HepG2 (cell line): Measurements from ENCODE around the gene OVOL2. TPM values are rescaled to one million over a fixed set of nuclear protein-coding genes. Genes with fewer than 3 reads are reported as not detected.
A peak's percentile ranks its signal among the peaks of the same experiment; 100 is the strongest.
"Not testable (repeated sequence)": the region's sequence is repeated elsewhere in the genome, so short reads cannot be mapped to it uniquely, and the experiment has no call there.

Experiments
- ATAC-seq: fragments of 200-7000 bp; cut with Tn5 transposase; 3 replicates; pipeline ENCODE4 v1.9.1; 2020; ENCODE audit warnings: mild to moderate bottlenecking, moderate library complexity
- BruUV-seq: library from RNA; stranded (reverse); fragments of 400-500 nt; replicated peaks from 2 replicates; lab custom pipeline; 2021; lab: Mats Ljungman, UMichigan
- CTCF ChIA-PET: fragments of 300-600 bp; formaldehyde crosslinking; extraction: SDS; loops from one replicate; lab custom pipeline; 2021; ENCODE audit warnings: low total read pairs, inconsistent platforms, low intra/inter-chr PET ratio; lab: Yijun Ruan, JAX
- POLR2A ChIA-PET: fragments of 350-600 bp; sonication (Branson Sonifier 250); formaldehyde crosslinking; loops from one replicate; lab custom pipeline; 2020; ENCODE audit warnings: antibody characterized with exemption, inconsistent platforms; lab: Yijun Ruan, JAX
- DNase-seq: peaks from one replicate; pipeline ENCODE4 v3.0.0-alpha.2; 2015; ENCODE audit warnings: low spot score
- FAIRE-seq: peaks from 3 replicates; lab custom pipeline; 2011; peaks lifted over from hg19 to GRCh38; lab: Jason Lieb, UNC
- H2AFZ ChIP-seq: one replicate; pipeline ENCODE4 v1.6.1; 2011; ENCODE audit warnings: low read length, inconsistent platforms
- H3K27ac ChIP-seq: fragments of 300-600 bp; 3 replicates; pipeline ENCODE4 v1.8.0; 2011; ENCODE audit warnings: mixed run types, mild to moderate bottlenecking, mixed read lengths, low read length, inconsistent platforms; ENCODE audit not compliant: insufficient read depth; ENCODE audit errors: extremely low read length
- H3K27me3 ChIP-seq, 2 experiments: fragments of 200-600 bp in 1 of 2; 2 replicates in 1 of 2; 3 replicates in 1 of 2; pipeline versions ENCODE4 v1.6.0 to v1.8.0; 2011; ENCODE audit warnings: low read length in 2 of 2, mild to moderate bottlenecking in 2 of 2, moderate library complexity in 2 of 2, inconsistent platforms in 1 of 2; ENCODE audit not compliant: insufficient read depth in 2 of 2, control insufficient read depth in 1 of 2
- H3K36me3 ChIP-seq, 2 experiments: fragments of 200-600 bp in 1 of 2; replicated peaks in 1 of 2; 2 replicates in 1 of 2; 3 replicates in 1 of 2; pipeline versions ENCODE4 v1.5.1 to v1.8.0; 2011; ENCODE audit warnings: low read length in 2 of 2, inconsistent platforms in 1 of 2; ENCODE audit not compliant: insufficient read depth in 2 of 2, control insufficient read depth in 1 of 2
- H3K4me1 ChIP-seq: 2 replicates; pipeline ENCODE4 v1.5.1; 2012; ENCODE audit warnings: low read length, inconsistent platforms; ENCODE audit not compliant: insufficient read depth
- H3K4me2 ChIP-seq: 2 replicates; pipeline ENCODE4 v1.6.0; 2011; ENCODE audit warnings: low read depth, low read length, inconsistent platforms
- H3K4me3 ChIP-seq, 3 experiments: fragments of 200-600 bp in 1 of 3; sonication (generic), shearing (Covaris generic) in 1 of 3; replicated peaks in 1 of 3; 2 replicates each; pipeline ENCODE4 v1.5.1; 2011 to 2016; ENCODE audit warnings: low read length in 3 of 3, inconsistent platforms in 2 of 3, low read depth in 2 of 3, mild to moderate bottlenecking in 2 of 3, control low read depth in 1 of 3, mixed read lengths in 1 of 3; ENCODE audit not compliant: insufficient read depth in 1 of 3
- H3K79me2 ChIP-seq: one replicate; pipeline ENCODE4 v1.6.1; 2011; ENCODE audit warnings: low read length, inconsistent platforms; ENCODE audit not compliant: insufficient read depth
- H3K9ac ChIP-seq: 2 replicates; pipeline ENCODE4 v1.6.0; 2011; ENCODE audit warnings: mild to moderate bottlenecking, low read depth, low read length, inconsistent platforms; ENCODE audit not compliant: insufficient read depth
- H3K9me3 ChIP-seq: 2 replicates; pipeline ENCODE4 v1.5.1; 2012; ENCODE audit warnings: mild to moderate bottlenecking, low read length
- H4K20me1 ChIP-seq: 2 replicates; pipeline ENCODE4 v1.6.0; 2011; ENCODE audit warnings: inconsistent platforms, mild to moderate bottlenecking, low read length, moderate library complexity; ENCODE audit not compliant: insufficient read depth
- CEBPB ChIP-seq: IDR thresholded peaks from 2 replicates; pipeline ENCODE4 v1.6.1; 2011; ENCODE audit warnings: low read depth, low read length, improper control_type of control experiment, borderline replicate concordance
- NFIC ChIP-seq: IDR thresholded peaks from 2 replicates; pipeline ENCODE4 v1.6.1; 2012; ENCODE audit warnings: mild to moderate bottlenecking, low read length, inconsistent platforms
- PRMT3 ChIP-seq: sonication (generic); formaldehyde crosslinking; IDR thresholded peaks from 2 replicates; pipeline ENCODE4 v1.8.1; 2022; ENCODE audit warnings: low read depth, mild to moderate bottlenecking, moderate library complexity, missing genetic modification reagents, borderline replicate concordance
- PTBP1 ChIP-seq: fragments of 200-400 bp; formaldehyde crosslinking; IDR thresholded peaks from 2 replicates; pipeline ENCODE4 v1.6.1; 2018; ENCODE audit warnings: low read length, low read depth; ENCODE audit not compliant: poor library complexity, severe bottlenecking
- RFXAP ChIP-seq: sonication (generic); formaldehyde crosslinking; IDR thresholded peaks from 2 replicates; pipeline ENCODE4 v1.4.0; 2020; ENCODE audit warnings: missing genetic modification reagents, borderline replicate concordance
- ZBED4 ChIP-seq: sonication (generic); formaldehyde crosslinking; IDR thresholded peaks from 2 replicates; pipeline ENCODE4 v1.4.0; 2020; ENCODE audit warnings: missing genetic modification reagents, borderline replicate concordance
- ZNF430 ChIP-seq: sonication (generic); formaldehyde crosslinking; IDR thresholded peaks from 2 replicates; pipeline ENCODE4 v1.9.0; 2021; ENCODE audit warnings: mild to moderate bottlenecking, missing genetic modification reagents
- WGBS: methylation state at CpG from one replicate; pipeline ENCODE4 v1.1.6; 2017; ENCODE audit warnings: low lambda C conversion rate; 5-methylcytosine and 5-hydroxymethylcytosine counted together
- in situ Hi-C: cut with HindIII; loops from 2 replicates; pipeline ENCODE4 v1.10.0; 2017; ENCODE audit warnings: low pct_unique_long_range_greater_than_20kb; ENCODE audit not compliant: extremely low pct_ligation_motif_present
- intact Hi-C: fragments of 100-400 bp; cut with micrococcal nuclease; formaldehyde crosslinking; loops from one replicate; pipeline ENCODE4 v1.10.0; 2022; ENCODE audit not compliant: unreplicated experiment
- polyA plus RNA-seq, 8 experiments: library from polyadenylated mRNA; depleted of rRNA in 3 of 8; stranded (reverse) in 7 of 8; unstranded in 1 of 8; fragments of >200 nt; fragmentation: Illumina TruSeq in 4 of 8; extraction: Trizol in 4 of 8; gene quantifications; 2 replicates each; pipeline versions ENCODE4 v1.2.1 to v1.2.3, GENCODE V29; 2011 to 2016; ENCODE audit warnings: low read depth in 4 of 8, missing spikeins in 1 of 8, mixed read lengths in 1 of 8; ENCODE audit not compliant: insufficient read depth in 1 of 8
- total RNA-seq, 5 experiments: library from RNA; depleted of rRNA; stranded (reverse); fragments of >200 nt; fragmentation: Illumina TruSeq; extraction: Trizol; gene quantifications; 2 replicates each; pipeline ENCODE4 v1.2.3, GENCODE V29; 2016; ENCODE audit warnings: low read depth in 1 of 5
- TF ChIP-seq, protein P1 (sequence below): sonication (generic); formaldehyde crosslinking; IDR thresholded peaks from 2 replicates; pipeline ENCODE4 v1.8.1; 2023; ENCODE audit warnings: missing genetic modification reagents, inconsistent platforms, borderline replicate concordance

Gene OVOL2
- total and polyA plus RNA-seq, 2 of the 13 experiments (the other 11 are each of a cell fraction or from before 2014, with no cell fraction given), result 0.20 to 0.31 TPM

GRCh38 chr20:18088298-18088697, 30.6 kb upstream of the OVOL2 start:
- H3K27ac ChIP-seq, H3K4me3 ChIP-seq, H3K9ac ChIP-seq, H3K36me3 ChIP-seq, H2AFZ ChIP-seq, H3K4me2 ChIP-seq, H3K4me1 ChIP-seq, POLR2A ChIA-PET, intact Hi-C loops, H4K20me1 ChIP-seq, ATAC-seq, DNase-seq, H3K79me2 ChIP-seq, BruUV-seq, CTCF ChIA-PET, in situ Hi-C loops, FAIRE-seq, H3K9me3 ChIP-seq: not testable (repeated sequence)
- 45% methylated on average over 3 of the region's 3 CpGs for WGBS
- peaks cover 3 to 24% of the 10 kb centered on the region in 2 experiments; a peak in 3 of 5 replicates for H3K27me3 ChIP-seq
- peak; percentile 38; the same call in 1 of the 2 replicates for TF ChIP-seq CEBPB

DNA sequence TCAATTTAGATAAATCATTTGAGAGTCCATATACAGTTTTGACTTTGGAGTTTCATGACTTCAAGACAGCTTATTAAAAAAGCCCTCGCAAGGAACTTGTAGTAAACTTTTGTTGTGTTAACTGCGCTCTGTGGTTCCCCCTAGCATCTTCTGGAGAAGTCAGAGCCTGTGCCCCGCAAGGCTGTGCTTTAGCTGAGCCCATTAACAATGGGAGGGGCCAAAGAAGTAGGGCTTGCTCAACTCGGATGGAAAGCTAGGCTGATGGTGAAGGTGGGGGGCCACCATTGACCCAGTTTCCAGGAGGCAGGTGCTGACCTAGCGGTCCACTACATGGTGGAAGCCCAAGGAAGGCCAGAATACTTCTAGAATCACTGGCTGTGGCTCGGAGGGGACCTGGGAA, 29.3 kb upstream of the OVOL2 start:
- FAIRE-seq (no peak), ATAC-seq (no peak), DNase-seq (no peak)
- in situ Hi-C loops, result no loop called here
- no TSS peak for BruUV-seq
- H4K20me1 ChIP-seq, result no peaks in the 10 kb centered on the region
- ChIA-PET CTCF (no interaction called here), POLR2A (no interaction called here)
- WGBS, result 27% methylated on average over 6 of the region's 6 CpGs
- no peak overlapping the region for H3K9ac ChIP-seq
- no peak overlapping the region for H3K4me3 ChIP-seq
- H3K4me1 ChIP-seq, result no peaks in the 10 kb centered on the region
- H3K27ac ChIP-seq, result no peak overlapping the region
- H3K4me2 ChIP-seq, result no peak overlapping the region
- no peaks in the 10 kb centered on the region for H3K79me2 ChIP-seq
- peaks cover 3 to 21% of the 10 kb centered on the region in 2 experiments; a peak in 3 of 5 replicates for H3K27me3 ChIP-seq
- H3K9me3 ChIP-seq, result no peaks in the 10 kb centered on the region
- H3K36me3 ChIP-seq, result no peaks in the 10 kb centered on the region
- intact Hi-C loops, result no loop called here
- no peak overlapping the region for H2AFZ ChIP-seq
- TF ChIP-seq PRMT3 (CRISPR knock-in tag), result no peak
- TF ChIP-seq PTBP1, result no peak
- TF ChIP-seq ZBED4, result no peak
- no peak for TF ChIP-seq NFIC
- TF ChIP-seq RFXAP (CRISPR knock-in tag), result no peak
- TF ChIP-seq ZNF430, result no peak
- TF ChIP-seq, protein P1, sequence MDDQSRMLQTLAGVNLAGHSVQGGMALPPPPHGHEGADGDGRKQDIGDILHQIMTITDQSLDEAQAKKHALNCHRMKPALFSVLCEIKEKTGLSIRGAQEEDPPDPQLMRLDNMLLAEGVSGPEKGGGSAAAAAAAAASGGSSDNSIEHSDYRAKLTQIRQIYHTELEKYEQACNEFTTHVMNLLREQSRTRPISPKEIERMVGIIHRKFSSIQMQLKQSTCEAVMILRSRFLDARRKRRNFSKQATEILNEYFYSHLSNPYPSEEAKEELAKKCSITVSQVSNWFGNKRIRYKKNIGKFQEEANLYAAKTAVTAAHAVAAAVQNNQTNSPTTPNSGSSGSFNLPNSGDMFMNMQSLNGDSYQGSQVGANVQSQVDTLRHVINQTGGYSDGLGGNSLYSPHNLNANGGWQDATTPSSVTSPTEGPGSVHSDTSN, result no peak
